MCF 10A (cell line): ENCODE results near the gene DNAH9. TPM values are rescaled to one million over a fixed set of nuclear protein-coding genes. Genes with fewer than 3 reads are reported as not detected.
"Not testable (repeated sequence)": the region's sequence is repeated elsewhere in the genome, so short reads cannot be mapped to it uniquely, and the experiment has no call there.

Experiments
- BruUV-seq: library from RNA; stranded (reverse); fragments of 400-500 nt; replicated peaks from 2 replicates; lab custom pipeline; 2021; lab: Mats Ljungman, UMichigan
- CTCF ChIA-PET: fragments of 300-600 bp; sonication (Branson Sonifier 250); formaldehyde crosslinking; extraction: SDS; loops from one replicate; lab custom pipeline; 2021; ENCODE audit warnings: antibody characterized with exemption, inconsistent platforms; lab: Yijun Ruan, JAX
- POLR2A ChIA-PET: fragments of 300-600, 350-650 bp; sonication (Branson Sonifier 250); formaldehyde crosslinking; extraction: SDS; loops from one replicate; lab custom pipeline; 2020; ENCODE audit warnings: antibody characterized with exemption, inconsistent platforms; lab: Yijun Ruan, JAX
- DNase-seq: peaks from one replicate; pipeline ENCODE4 v3.0.0-alpha.2; 2018; ENCODE audit not compliant: unreplicated experiment
- H3K27ac Mint-ChIP-seq: one replicate; pipeline ENCODE4 v1.8.0; 2022; ENCODE audit warnings: mild to moderate bottlenecking, low read depth, mixed read lengths; ENCODE audit not compliant: unreplicated experiment
- H3K27me3 Mint-ChIP-seq: one replicate; pipeline ENCODE4 v1.8.0; 2022; ENCODE audit warnings: mixed read lengths; ENCODE audit not compliant: insufficient read depth, unreplicated experiment
- H3K36me3 Mint-ChIP-seq: one replicate; pipeline ENCODE4 v1.8.0; 2022; ENCODE audit warnings: mild to moderate bottlenecking, moderate library complexity, mixed read lengths; ENCODE audit not compliant: insufficient read depth, unreplicated experiment
- H3K4me1 Mint-ChIP-seq: one replicate; pipeline ENCODE4 v1.8.0; 2022; ENCODE audit warnings: mixed read lengths; ENCODE audit not compliant: insufficient read depth, unreplicated experiment
- H3K4me3 Mint-ChIP-seq: one replicate; pipeline ENCODE4 v1.8.0; 2022; ENCODE audit warnings: mild to moderate bottlenecking, moderate library complexity, mixed read lengths; ENCODE audit not compliant: unreplicated experiment
- H3K9me3 Mint-ChIP-seq: one replicate; pipeline ENCODE4 v1.8.0; 2022; ENCODE audit warnings: mixed read lengths; ENCODE audit not compliant: unreplicated experiment
- intact Hi-C: fragments of 100-400 bp; cut with micrococcal nuclease; formaldehyde crosslinking; loops from 2 replicates; pipeline ENCODE4 v1.14.1; 2022
- total RNA-seq: library from RNA; stranded (reverse); gene quantifications from 2 replicates; pipeline ENCODE4 v1.2.3, GENCODE V29; 2022
- TF ChIP-seq, protein P1 (sequence below): fragments of 200-600 bp; IDR thresholded peaks from one replicate; pipeline ENCODE4 v1.8.0; 2022; ENCODE audit warnings: antibody characterized with exemption, mild to moderate bottlenecking; ENCODE audit not compliant: unreplicated experiment

Gene DNAH9
- total RNA-seq, 1 experiment from 2014 or later: 0.44 TPM

DNA sequence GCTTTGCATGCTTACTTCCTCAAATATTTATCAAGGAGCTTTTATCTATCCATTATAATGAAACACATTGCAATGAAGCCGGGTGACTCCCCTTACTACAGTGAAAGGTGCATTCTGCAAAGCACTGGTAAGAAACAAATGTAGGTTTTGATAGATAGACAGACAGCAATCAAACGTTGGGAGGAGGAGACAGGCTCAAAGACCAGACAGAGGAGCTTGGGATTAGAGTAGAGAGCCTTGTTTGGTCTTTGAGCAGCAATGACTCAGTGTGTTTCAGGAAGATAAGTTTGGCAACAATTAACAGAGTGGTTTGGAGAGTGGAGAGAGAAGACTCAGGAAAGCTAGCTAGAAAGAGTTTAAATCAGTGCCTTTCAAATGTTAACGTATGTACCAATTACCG lies 330.2 kb downstream of the DNAH9 start:
- no peak for DNase-seq
- BruUV-seq: no TSS peak
- ChIA-PET CTCF (interaction anchor here (1.1 to 1.8 kb wide), 3 partner anchors 11 to 1053 kb away, joined by 3 to 4 read pairs (median 4); no protein-coding TSS in a partner anchor), POLR2A (interaction anchor here (0.8 kb wide), 1 partner anchor 53 kb away, joined by 3 read pairs; no protein-coding TSS in a partner anchor)
- no peaks in the 10 kb centered on the region for H3K9me3 Mint-ChIP-seq
- intact Hi-C loops: no loop called here
- TF ChIP-seq, protein P1, sequence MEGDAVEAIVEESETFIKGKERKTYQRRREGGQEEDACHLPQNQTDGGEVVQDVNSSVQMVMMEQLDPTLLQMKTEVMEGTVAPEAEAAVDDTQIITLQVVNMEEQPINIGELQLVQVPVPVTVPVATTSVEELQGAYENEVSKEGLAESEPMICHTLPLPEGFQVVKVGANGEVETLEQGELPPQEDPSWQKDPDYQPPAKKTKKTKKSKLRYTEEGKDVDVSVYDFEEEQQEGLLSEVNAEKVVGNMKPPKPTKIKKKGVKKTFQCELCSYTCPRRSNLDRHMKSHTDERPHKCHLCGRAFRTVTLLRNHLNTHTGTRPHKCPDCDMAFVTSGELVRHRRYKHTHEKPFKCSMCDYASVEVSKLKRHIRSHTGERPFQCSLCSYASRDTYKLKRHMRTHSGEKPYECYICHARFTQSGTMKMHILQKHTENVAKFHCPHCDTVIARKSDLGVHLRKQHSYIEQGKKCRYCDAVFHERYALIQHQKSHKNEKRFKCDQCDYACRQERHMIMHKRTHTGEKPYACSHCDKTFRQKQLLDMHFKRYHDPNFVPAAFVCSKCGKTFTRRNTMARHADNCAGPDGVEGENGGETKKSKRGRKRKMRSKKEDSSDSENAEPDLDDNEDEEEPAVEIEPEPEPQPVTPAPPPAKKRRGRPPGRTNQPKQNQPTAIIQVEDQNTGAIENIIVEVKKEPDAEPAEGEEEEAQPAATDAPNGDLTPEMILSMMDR: no peak
- no peak overlapping the region for H3K27ac Mint-ChIP-seq
- H3K4me3 Mint-ChIP-seq: no peak overlapping the region
- H3K27me3 Mint-ChIP-seq: no peaks in the 10 kb centered on the region
- H3K4me1 Mint-ChIP-seq: peaks cover 6% of the 10 kb centered on the region
- H3K36me3 Mint-ChIP-seq: no peaks in the 10 kb centered on the region

DNA sequence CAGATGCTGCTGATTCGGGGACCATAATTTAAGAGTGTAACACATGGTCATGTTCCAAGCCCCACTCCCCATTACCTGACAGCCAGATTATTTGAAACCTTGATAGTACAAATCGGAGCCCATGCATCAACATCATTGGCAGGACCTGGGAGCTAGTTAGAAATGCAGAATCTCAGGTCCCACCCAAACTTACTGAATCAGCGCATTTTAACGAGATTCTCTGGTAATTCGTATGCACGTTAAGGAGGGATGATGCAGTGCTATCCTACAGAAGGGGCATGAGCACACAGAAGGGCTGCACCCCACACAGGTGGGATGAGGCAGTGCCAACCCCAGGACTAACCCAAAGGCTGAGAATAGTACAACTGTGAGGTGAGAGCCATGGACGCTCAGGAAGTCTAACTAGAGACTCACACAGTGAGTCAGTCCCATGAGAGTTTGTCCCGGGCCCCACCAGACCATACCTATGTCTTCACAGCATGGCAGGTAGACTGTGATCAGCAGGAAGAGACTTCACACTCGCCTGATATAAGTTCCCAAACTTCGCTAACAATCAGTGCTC lies 334.1 kb downstream of the DNAH9 start:
- H3K9me3 Mint-ChIP-seq: no peaks in the 10 kb centered on the region
- TF ChIP-seq, protein P1: no peak
- no TSS peak for BruUV-seq
- H3K27me3 Mint-ChIP-seq: no peaks in the 10 kb centered on the region
- no peak overlapping the region for H3K27ac Mint-ChIP-seq
- POLR2A ChIA-PET: no interaction called here
- no peak overlapping the region for H3K4me3 Mint-ChIP-seq
- H3K36me3 Mint-ChIP-seq: no peaks in the 10 kb centered on the region
- DNase-seq: no peak
- intact Hi-C loops: no loop called here
- CTCF ChIA-PET: interaction anchor here (0.5 to 0.8 kb wide), 4 partner anchors 224 to 1057 kb away, joined by 3 to 5 read pairs (median 4); no protein-coding TSS in a partner anchor
- H3K4me1 Mint-ChIP-seq: peaks cover 11% of the 10 kb centered on the region

DNA sequence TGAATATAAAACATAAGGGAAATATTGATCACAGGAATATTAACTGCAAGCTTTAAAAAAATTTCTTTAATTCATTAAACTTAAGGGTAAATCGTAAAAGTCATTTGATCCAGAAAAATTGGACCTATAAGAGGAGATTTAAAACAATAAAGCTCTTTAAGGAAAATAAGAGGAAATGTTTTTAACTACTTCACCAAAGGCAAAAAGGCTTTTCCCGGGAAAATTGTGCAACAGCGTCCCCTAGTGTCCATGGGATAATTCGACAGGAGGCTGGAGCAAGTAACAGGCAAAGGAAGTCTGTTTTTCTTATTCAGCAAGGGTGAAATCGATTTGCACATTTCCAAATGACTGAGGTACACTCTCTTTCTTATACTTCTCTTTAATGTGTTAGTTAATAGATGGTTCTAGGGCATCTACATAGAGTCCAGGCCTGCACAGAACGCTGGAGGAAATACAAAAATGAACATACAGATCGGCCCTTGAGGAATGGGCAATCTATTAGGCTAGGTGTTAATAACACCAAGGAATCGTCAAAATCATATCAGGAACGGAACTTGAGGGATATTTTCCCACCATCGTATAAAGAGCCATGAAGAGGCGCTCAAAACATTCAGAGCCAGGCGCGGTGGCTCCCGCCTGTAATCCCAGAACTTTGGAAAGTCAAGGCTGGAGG lies 337.6 kb downstream of the DNAH9 start:
- TF ChIP-seq, protein P1: peak; percentile 94
- DNase-seq: peak; percentile 79
- Mint-ChIP-seq H3K27me3 (no peaks in the 10 kb centered on the region), H3K4me3 (no peak overlapping the region), H3K4me1 (peaks cover 5% of the 10 kb centered on the region), H3K36me3 (no peaks in the 10 kb centered on the region), H3K9me3 (no peaks in the 10 kb centered on the region), H3K27ac (no peak overlapping the region)
- intact Hi-C loops: loop anchor here (1.0 to 5.0 kb wide), 4 partner anchors 51 to 1199 kb away; no protein-coding TSS in a partner anchor
- ChIA-PET CTCF (interaction anchor here (0.6 to 6.3 kb wide), 70 partner anchors 8 to 1318 kb away, joined by 3 to 51 read pairs (median 4); partner anchors contain the start of gene ZNF18), POLR2A (interaction anchor here (0.8 to 2.1 kb wide), 4 partner anchors 8 to 1060 kb away, joined by 3 to 11 read pairs (median 6); no protein-coding TSS in a partner anchor)
- BruUV-seq: no TSS peak

DNA sequence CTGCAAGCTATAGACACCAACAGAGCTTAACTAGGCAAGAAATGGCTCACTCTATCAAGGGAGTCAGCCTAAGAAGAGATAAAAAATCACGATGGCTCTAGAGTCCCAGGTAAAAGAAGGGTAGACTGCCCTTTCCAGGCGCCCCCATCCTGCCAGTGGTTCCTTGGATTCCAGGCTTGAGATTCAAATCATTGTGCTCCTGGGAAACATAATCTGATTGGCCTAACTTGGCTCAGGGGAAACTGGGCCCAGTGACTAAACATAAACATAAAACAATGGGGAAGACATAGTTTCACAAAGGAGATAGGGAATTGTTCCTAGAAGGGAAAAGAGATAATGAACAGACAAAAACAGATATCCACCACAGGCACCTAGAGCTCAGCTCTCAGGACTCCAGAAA lies 342.6 kb downstream of the DNAH9 start:
- BruUV-seq: no TSS peak
- TF ChIP-seq, protein P1: no peak
- Mint-ChIP-seq H3K36me3 (no peaks in the 10 kb centered on the region), H3K4me3 (no peak overlapping the region), H3K27ac (no peak overlapping the region), H3K27me3 (no peaks in the 10 kb centered on the region), H3K4me1 (peaks cover 16% of the 10 kb centered on the region), H3K9me3 (no peaks in the 10 kb centered on the region)
- intact Hi-C loops: no loop called here
- DNase-seq: no peak
- POLR2A ChIA-PET: interaction anchor here (0.6 to 1.3 kb wide), 2 partner anchors 41 to 1257 kb away, joined by 3 to 4 read pairs; no protein-coding TSS in a partner anchor
- CTCF ChIA-PET: interaction anchor here (0.6 to 2.6 kb wide), 8 partner anchors 8 to 1294 kb away, joined by 3 to 13 read pairs (median 4); no protein-coding TSS in a partner anchor

DNA sequence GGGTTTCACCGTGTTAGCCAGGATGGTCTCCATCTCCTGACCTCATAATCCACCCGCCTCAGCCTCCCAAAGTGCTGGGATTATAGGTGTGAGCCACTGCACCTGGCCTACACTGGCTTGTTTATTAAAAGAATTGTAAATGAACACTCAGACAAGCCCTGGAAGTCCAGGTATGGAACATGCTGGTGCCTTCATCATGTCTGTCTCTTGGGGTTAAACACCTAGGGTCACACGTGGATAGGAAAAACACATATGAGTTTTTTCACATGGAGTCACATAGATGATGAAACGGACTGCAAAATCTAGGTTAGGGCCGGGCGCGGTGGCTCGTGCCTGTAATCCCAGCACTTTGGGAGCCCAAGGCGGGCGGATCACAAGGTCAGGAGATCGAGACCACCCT lies 344.8 kb downstream of the DNAH9 start:
- BruUV-seq, H3K36me3 Mint-ChIP-seq, H3K4me3 Mint-ChIP-seq, DNase-seq, H3K27me3 Mint-ChIP-seq, H3K27ac Mint-ChIP-seq, H3K9me3 Mint-ChIP-seq, intact Hi-C loops: not testable (repeated sequence)
- ChIA-PET CTCF (interaction anchor here (0.6 to 2.9 kb wide), 6 partner anchors 37 to 1327 kb away, joined by 3 to 21 read pairs (median 6); no protein-coding TSS in a partner anchor), POLR2A (interaction anchor here (0.7 to 2.9 kb wide), 10 partner anchors 8 to 142 kb away, joined by 3 to 28 read pairs (median 9); partner anchors contain the start of gene ZNF18)
- peaks cover 13% of the 10 kb centered on the region for H3K4me1 Mint-ChIP-seq
